CD4-positive, alpha-beta T cell (primary cell): ENCODE data around the gene LYL1. TPM values are rescaled to one million over a fixed set of nuclear protein-coding genes. Genes with fewer than 3 reads are reported as not detected.

Experiments
- ATAC-seq: fragments of 200-7000 bp; cut with Tn5 transposase; one replicate; pipeline ENCODE4 v1.10.0; 2022; ENCODE audit warnings: mild to moderate bottlenecking; ENCODE audit not compliant: poor library complexity
- CTCF ChIA-PET: fragments of 350-600 bp; sonication (Branson Sonifier 250); formaldehyde crosslinking; loops from one replicate; lab custom pipeline; 2021; ENCODE audit warnings: antibody characterized with exemption, inconsistent platforms; lab: Charles Lee
- POLR2A ChIA-PET: fragments of 350-600 bp; sonication (Branson Sonifier 250); formaldehyde crosslinking; loops from one replicate; lab custom pipeline; 2021; ENCODE audit warnings: antibody characterized with exemption, inconsistent platforms; lab: Charles Lee
- DNase-seq, 14 experiments: peaks; one replicate each; pipeline ENCODE4 v3.0.0-alpha.2; 2013 to 2020; ENCODE audit warnings: mixed read lengths in 2 of 14
- H3K27ac ChIP-seq, 2 donors: one replicate each; pipeline versions ENCODE4 v1.5.1 to v1.7.0; 2013; ENCODE audit warnings: low read length in 2 of 2, low read depth in 1 of 2, mild to moderate bottlenecking in 1 of 2
- H3K27me3 ChIP-seq, 2 experiments: 1 replicate in 1 of 2; 2 replicates in 1 of 2; pipeline versions ENCODE4 v1.6.1 to v1.7.0; 2013; ENCODE audit warnings: low read length in 2 of 2, control low read depth in 1 of 2, mild to moderate bottlenecking in 1 of 2, moderate library complexity in 1 of 2; ENCODE audit not compliant: insufficient read depth in 2 of 2, control insufficient read depth in 1 of 2
- H3K36me3 ChIP-seq: one replicate; pipeline ENCODE4 v1.6.1; 2013; ENCODE audit warnings: low read length, control low read depth; ENCODE audit not compliant: insufficient read depth
- H3K4me1 ChIP-seq: one replicate; pipeline ENCODE4 v1.6.1; 2013; ENCODE audit warnings: low read length, control low read depth; ENCODE audit not compliant: insufficient read depth
- H3K4me3 ChIP-seq: one replicate; pipeline ENCODE4 v1.5.1; 2013; ENCODE audit warnings: mild to moderate bottlenecking, low read length, moderate library complexity
- H3K9me3 ChIP-seq, 2 experiments: 1 replicate in 1 of 2; 2 replicates in 1 of 2; pipeline versions ENCODE4 v1.6.1 to v1.7.0; 2013; ENCODE audit warnings: low read length in 2 of 2, mild to moderate bottlenecking in 2 of 2, control low read depth in 1 of 2, moderate library complexity in 1 of 2; ENCODE audit not compliant: control insufficient read depth in 1 of 2, insufficient read depth in 1 of 2
- H3K27ac Mint-ChIP-seq: one replicate; pipeline ENCODE4 v1.8.0; 2020; ENCODE audit warnings: mixed read lengths
- H3K27me3 Mint-ChIP-seq: one replicate; pipeline ENCODE4 v1.8.0; 2021; ENCODE audit warnings: mixed read lengths
- H3K36me3 Mint-ChIP-seq: one replicate; pipeline ENCODE4 v1.8.0; 2021; ENCODE audit warnings: low read depth, mixed read lengths
- H3K4me1 Mint-ChIP-seq: one replicate; pipeline ENCODE4 v1.8.0; 2021; ENCODE audit warnings: low read depth, mixed read lengths
- H3K4me3 Mint-ChIP-seq: one replicate; pipeline ENCODE4 v1.8.0; 2020; ENCODE audit warnings: mild to moderate bottlenecking, mixed read lengths
- H3K9me3 Mint-ChIP-seq: one replicate; pipeline ENCODE4 v1.8.0; 2020; ENCODE audit warnings: mixed read lengths
- CTCF ChIP-seq: fragments of 200-600 bp; IDR thresholded peaks from one replicate; pipeline ENCODE4 v1.8.0; 2022; ENCODE audit warnings: antibody characterized with exemption, mild to moderate bottlenecking
- intact Hi-C, 2 experiments: fragments of 100-400 bp; cut with DNase I in 1 of 2; cut with micrococcal nuclease in 1 of 2; formaldehyde crosslinking; loops; one replicate each; pipeline versions ENCODE4 v1.15.1 to v1.9.0; 2023 to 2025; cut with DNase I, micrococcal nuclease
- total RNA-seq, 174 experiments: library from RNA in 2 of 174; stranded (reverse) in 2 of 174; gene quantifications; one replicate each; pipeline ENCODE4 v1.2.3 and lab custom pipeline; 2021 to 2026

LYL1 gene
- total RNA-seq, 2 experiments from 2014 or later = 1.9 to 2.1 TPM

GRCh38 chr19:13050274-13050673, 52.4 kb downstream of the LYL1 start:
- Histone ChIP-seq H3K27ac (no peak overlapping the region), H3K4me3 (no peak overlapping the region), H3K36me3 (no peaks in the 10 kb centered on the region), H3K4me1 (peaks cover 14% of the 10 kb centered on the region), H3K9me3 (no peaks in the 10 kb centered on the region), H3K27me3 (peaks cover 0 to 5% of the 10 kb centered on the region in 2 experiments)
- H3K36me3 Mint-ChIP-seq = no peaks in the 10 kb centered on the region
- no peaks in the 10 kb centered on the region for H3K9me3 Mint-ChIP-seq
- ATAC-seq (no peak), DNase-seq (no peak)
- H3K27ac Mint-ChIP-seq = no peak overlapping the region
- TF ChIP-seq CTCF = no peak
- ChIA-PET CTCF (no interaction called here), POLR2A (no interaction called here)
- H3K4me1 Mint-ChIP-seq = peaks cover 11% of the 10 kb centered on the region
- no peak overlapping the region for H3K4me3 Mint-ChIP-seq
- intact Hi-C loops = no loop called here
- H3K27me3 Mint-ChIP-seq = no peaks in the 10 kb centered on the region

Other genes starting within 250 kb of the LYL1 start
- 10 to 100 TPM; 10.4 to 11.1 TPM for gene DNASE2, start 221.4 kb downstream of the LYL1 start, total RNA-seq
- not detected for gene KLF1, start 215.7 kb downstream of the LYL1 start, total RNA-seq
- 10 to 100 TPM; 39.2 to 42.1 TPM for gene GCDH, start 211.7 kb downstream of the LYL1 start, total RNA-seq
- gene SYCE2, start 183.6 kb downstream of the LYL1 start, total RNA-seq = 1 to 10 TPM; 2.1 to 3.5 TPM
- gene FARSA, start 169.1 kb downstream of the LYL1 start, total RNA-seq = 10 to 100 TPM; 17.2 TPM
- 100 to 1,000 TPM; 558 to 559 TPM for gene CALR, start 164.2 kb downstream of the LYL1 start, total RNA-seq
- 10 to 100 TPM; 90.0 to 92.7 TPM for gene RAD23A, start 157.0 kb downstream of the LYL1 start, total RNA-seq
- 10 to 100 TPM; 12.1 to 12.8 TPM for gene GADD45GIP1, start 145.6 kb downstream of the LYL1 start, total RNA-seq
- not detected for gene DAND5, start 133.3 kb downstream of the LYL1 start, total RNA-seq
- 1 to 10 TPM; 3.0 to 3.3 TPM for gene NFIX, start 107.4 kb downstream of the LYL1 start, total RNA-seq
- 10 to 100 TPM; 60.5 to 63.4 TPM for gene TRMT1, start 13.9 kb upstream of the LYL1 start, total RNA-seq
- 10 to 100 TPM; 13.0 to 13.5 TPM for gene NACC1, start 15.4 kb upstream of the LYL1 start, total RNA-seq
- 10 to 100 TPM; 40.9 to 43.9 TPM for gene STX10, start 47.5 kb upstream of the LYL1 start, total RNA-seq
- gene IER2, start 47.6 kb upstream of the LYL1 start, total RNA-seq = 100 to 1,000 TPM; 254 to 255 TPM